Adrenal gland (tissue), 12 donors: ENCODE results near the gene ZNF330. TPM values are rescaled to one million over a fixed set of nuclear protein-coding genes. Genes with fewer than 3 reads are reported as not detected.

Experiments used
- DNase-seq, 7 donors: peaks; one replicate each; pipeline ENCODE4 v3.0.0-alpha.2; 2019 to 2020
- H3K27ac ChIP-seq, 5 donors: fragments of 200-600 bp; sonication (generic) in 4 of 5; 1 replicate in 3 of 5; 2 replicates in 2 of 5; pipeline versions ENCODE4 v1.5.1 to v1.8.0; 2016 to 2020; ENCODE audit warnings: mild to moderate bottlenecking in 1 of 5
- H3K27me3 ChIP-seq: fragments of 200-600 bp; 2 replicates; pipeline ENCODE4 v1.8.0; 2021
- H3K36me3 ChIP-seq, 2 donors: fragments of 200-600 bp; replicated peaks in 1 of 2; 1 replicate in 1 of 2; 2 replicates in 1 of 2; pipeline versions ENCODE4 v1.5.1 to v1.8.0; 2018 to 2022
- H3K4me1 ChIP-seq, 2 donors: fragments of 200-600 bp; replicated peaks in 1 of 2; 1 replicate in 1 of 2; 2 replicates in 1 of 2; pipeline versions ENCODE4 v1.5.1 to v1.8.0; 2018 to 2021
- H3K4me3 ChIP-seq, 4 donors: fragments of 200-600 bp; sonication (generic) in 3 of 4; one replicate each; pipeline ENCODE4 v1.5.1; 2016 to 2018
- H3K9me3 ChIP-seq, 3 donors: fragments of 200-600 bp; sonication (generic) in 1 of 3; replicated peaks in 1 of 3; 1 replicate in 2 of 3; 2 replicates in 1 of 3; pipeline versions ENCODE4 v1.5.1 to v1.8.0; 2016 to 2021
- CTCF ChIP-seq, 6 experiments: fragments of 450-650 bp in 4 of 6; fragments of 200-600 bp in 2 of 6; sonication (generic) in 1 of 6; IDR thresholded peaks; 1 replicate in 5 of 6; 2 replicates in 1 of 6; pipeline versions ENCODE4 v1.5.1 to v1.8.0; 2016 to 2021; ENCODE audit warnings: antibody characterized with exemption in 6 of 6, mild to moderate bottlenecking in 2 of 6, moderate library complexity in 1 of 6
- POLR2A ChIP-seq, 2 donors: fragments of 450-650 bp; IDR thresholded peaks; one replicate each; pipeline ENCODE4 v1.6.1; 2017; ENCODE audit warnings: antibody characterized with exemption in 2 of 2, mild to moderate bottlenecking in 2 of 2, moderate library complexity in 1 of 2
- WGBS, 4 donors: extraction: QIAGEN DNeasy Blood & Tissue Kit in 2 of 4; methylation state at CpG; one replicate each; pipeline versions ENCODE4 v1.1.5 to v1.1.7; 2013 to 2017; 5-methylcytosine and 5-hydroxymethylcytosine counted together
- intact Hi-C, 2 donors: fragments of 100-400 bp; cut with DNase I; formaldehyde crosslinking; loops; one replicate each; pipeline versions ENCODE4 v1.14.1 to v1.15.0; 2022 to 2023
- polyA plus RNA-seq, 3 donors: library from polyadenylated mRNA; stranded (reverse); fragments of 200-250 nt in 2 of 3; fragments of 350-450 nt in 1 of 3; fragmentation: Illumina TruSeq in 1 of 3; extraction: RNeasy Lipid Tissue Mini Kit (QIAGEN cat#74804) in 1 of 3; gene quantifications; one replicate each; pipeline ENCODE4 v1.2.3, GENCODE V29; 2013 to 2014
- total RNA-seq, 9 donors: library from RNA; depleted of rRNA in 4 of 9; stranded (reverse); fragments of >200 nt in 4 of 9; fragments of 120-200 nt in 1 of 9; fragmentation: NEBNext Ultra II Directional in 1 of 9; extraction: Animal tissue kit (Norgen Biotek cat#: 25700) in 1 of 9; gene quantifications; one replicate each; pipeline versions ENCODE4 v1.1.0 to v1.2.4, GENCODE V29; 2013 to 2023
- donor health status: healthy with polysubstance abuse.
- donor health status: Bipolar disorder and iron deficiency.
- donor health status: DM: yes; HTN: yes; CAD: no.
- donor health status: DM: no; HTN: no; CAD: no.
- donor health status: DM: no; HTN: no; CAD: no.
- donor health status: DM: yes; HTN: yes; CAD: no.

ZNF330 gene
- total and polyA plus RNA-seq, 12 donors, result 20.0 to 56.3 (median 37.1) TPM

GRCh38 chr4:141258558-141258957 is 37.9 kb downstream of the ZNF330 start:
- Histone ChIP-seq H3K36me3 (no peaks in the 10 kb centered on the region), H3K27me3 (no peaks in the 10 kb centered on the region), H3K4me3 (no peak overlapping the region), H3K9me3 (no peaks in the 10 kb centered on the region), H3K4me1 (no peaks in the 10 kb centered on the region), H3K27ac (no peak overlapping the region)
- intact Hi-C loops, result no loop called here
- DNase-seq, result no peak
- no peak for TF ChIP-seq CTCF (IDR thresholded peaks at IDR 0.05)
- no peak for TF ChIP-seq POLR2A (IDR thresholded peaks at IDR 0.05)

GRCh38 chr4:141275834-141276233 is 55.1 kb downstream of the ZNF330 start:
- intact Hi-C loops, result no loop called here
- DNase-seq, result no peak
- 60 to 94% (median 72%) methylated on average over 1 of the region's 1 CpG for WGBS, 4 donors
- H3K9me3 ChIP-seq, result no peaks in the 10 kb centered on the region
- H3K27ac ChIP-seq, result no peak overlapping the region
- no peaks in the 10 kb centered on the region for H3K36me3 ChIP-seq
- H3K4me3 ChIP-seq, result no peak overlapping the region
- H3K4me1 ChIP-seq, result no peaks in the 10 kb centered on the region
- TF ChIP-seq CTCF (IDR thresholded peaks at IDR 0.05) (no peak), POLR2A (IDR thresholded peaks at IDR 0.05) (no peak)
- no peaks in the 10 kb centered on the region for H3K27me3 ChIP-seq

- 89 to 94% (median 92%) methylated on average over 2 of the region's 2 CpGs for WGBS, 4 donors
- no peak overlapping the region for H3K4me3 ChIP-seq
- no peaks in the 10 kb centered on the region for H3K36me3 ChIP-seq
- DNase-seq, result no peak
- no peaks in the 10 kb centered on the region for H3K4me1 ChIP-seq
- TF ChIP-seq CTCF (IDR thresholded peaks at IDR 0.05), result no peak
- TF ChIP-seq POLR2A (IDR thresholded peaks at IDR 0.05), result no peak
- no peaks in the 10 kb centered on the region for H3K27me3 ChIP-seq
- intact Hi-C loops, result no loop called here
- H3K27ac ChIP-seq, result no peak overlapping the region
- H3K9me3 ChIP-seq, result no peaks in the 10 kb centered on the region
These were observed 62.5 kb downstream of the ZNF330 start for GRCh38 chr4:141283152-141283551.

- 88 to 95% (median 92%) methylated on average over 2 of the region's 2 CpGs for WGBS, 4 donors
- H3K27ac ChIP-seq, result no peak overlapping the region
- no peaks in the 10 kb centered on the region for H3K4me1 ChIP-seq
- no peak for DNase-seq
- no peak overlapping the region for H3K4me3 ChIP-seq
- no peaks in the 10 kb centered on the region for H3K36me3 ChIP-seq
- H3K9me3 ChIP-seq, result no peaks in the 10 kb centered on the region
- TF ChIP-seq CTCF (IDR thresholded peaks at IDR 0.05), result no peak
- TF ChIP-seq POLR2A (IDR thresholded peaks at IDR 0.05), result no peak
- intact Hi-C loops, result no loop called here
- H3K27me3 ChIP-seq, result no peaks in the 10 kb centered on the region
These were observed 62.9 kb downstream of the ZNF330 start for GRCh38 chr4:141283563-141283962.

Other genes starting within 250 kb of the ZNF330 start
- 10 to 100 TPM; 29.2 to 88.6 (median 68.2) TPM for gene RNF150, start 87.4 kb upstream of the ZNF330 start, total RNA-seq
- gene RNF150, start 87.4 kb upstream of the ZNF330 start, polyA plus RNA-seq, result 10 to 100 TPM in 2 of 3 donors, 1 to 10 TPM in 1; 4.9 to 22.4 (median 11.7) TPM